ENCODE results near the gene PRKN.

- no peak for TF ChIP-seq CTCF (IDR thresholded peaks at IDR 0.05)
- TF ChIP-seq ZFX (IDR thresholded peaks at IDR 0.05; ENCODE audit: borderline replicate concordance) = no peak
Observed at GRCh38 chr6:162337412-162337811, 390.2 kb downstream of the PRKN start.

Data from 22Rv1 (cell line).